ENCODE results near the gene FOXP1. TPM values are rescaled to one million over a fixed set of nuclear protein-coding genes. Genes with fewer than 3 reads are reported as not detected.

The FOXP1 gene
- total RNA-seq, 1 donor from 2014 or later: 128 TPM

DNA sequence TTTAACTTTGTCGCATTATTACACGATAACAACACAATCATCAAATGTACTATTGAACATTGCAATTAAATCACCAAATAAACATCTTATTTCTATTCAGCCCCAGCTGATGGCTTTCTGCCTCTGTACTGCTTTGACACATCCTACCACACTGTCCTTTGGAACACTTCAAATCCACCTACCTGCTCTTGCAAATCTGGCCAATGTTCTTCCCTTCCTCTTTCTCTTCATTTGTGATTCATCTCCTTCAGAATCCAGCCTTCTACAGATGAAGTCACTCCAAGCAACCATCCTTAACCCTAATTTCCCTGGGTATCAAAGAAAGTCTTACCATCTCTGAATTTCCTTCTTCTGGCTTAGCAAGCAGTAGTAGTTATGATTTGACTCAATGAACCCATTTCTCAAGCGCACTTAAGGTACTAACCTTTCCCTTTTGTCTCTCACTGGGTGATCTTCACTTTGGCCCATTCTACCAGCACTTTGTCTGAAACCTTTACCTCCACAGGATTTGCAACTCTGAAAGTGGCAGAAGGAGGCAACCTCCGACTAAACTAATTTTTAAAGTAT lies 502.9 kb downstream of the FOXP1 start:
- no peaks in the 10 kb centered on the region for H3K36me3 ChIP-seq
- intact Hi-C loops (cut with DNase I): no loop called here
- H3K4me3 ChIP-seq: no peak overlapping the region
- no peaks in the 10 kb centered on the region for H3K27me3 ChIP-seq
- no peak for DNase-seq (ENCODE audit: extremely low spot score in 2 of 2)
- no peaks in the 10 kb centered on the region for H3K9me3 ChIP-seq
- no peak overlapping the region for H3K27ac ChIP-seq
- peaks cover 33% of the 10 kb centered on the region for H3K4me1 ChIP-seq
- TF ChIP-seq POLR2A (IDR thresholded peaks at IDR 0.05) (no peak), POLR2AphosphoS5 (IDR thresholded peaks at IDR 0.05; ENCODE audit: insufficient read depth in 1 of 2, low read depth in 1 of 2) (no peak)
- TF ChIP-seq, protein P1, sequence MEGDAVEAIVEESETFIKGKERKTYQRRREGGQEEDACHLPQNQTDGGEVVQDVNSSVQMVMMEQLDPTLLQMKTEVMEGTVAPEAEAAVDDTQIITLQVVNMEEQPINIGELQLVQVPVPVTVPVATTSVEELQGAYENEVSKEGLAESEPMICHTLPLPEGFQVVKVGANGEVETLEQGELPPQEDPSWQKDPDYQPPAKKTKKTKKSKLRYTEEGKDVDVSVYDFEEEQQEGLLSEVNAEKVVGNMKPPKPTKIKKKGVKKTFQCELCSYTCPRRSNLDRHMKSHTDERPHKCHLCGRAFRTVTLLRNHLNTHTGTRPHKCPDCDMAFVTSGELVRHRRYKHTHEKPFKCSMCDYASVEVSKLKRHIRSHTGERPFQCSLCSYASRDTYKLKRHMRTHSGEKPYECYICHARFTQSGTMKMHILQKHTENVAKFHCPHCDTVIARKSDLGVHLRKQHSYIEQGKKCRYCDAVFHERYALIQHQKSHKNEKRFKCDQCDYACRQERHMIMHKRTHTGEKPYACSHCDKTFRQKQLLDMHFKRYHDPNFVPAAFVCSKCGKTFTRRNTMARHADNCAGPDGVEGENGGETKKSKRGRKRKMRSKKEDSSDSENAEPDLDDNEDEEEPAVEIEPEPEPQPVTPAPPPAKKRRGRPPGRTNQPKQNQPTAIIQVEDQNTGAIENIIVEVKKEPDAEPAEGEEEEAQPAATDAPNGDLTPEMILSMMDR (IDR thresholded peaks at IDR 0.05): no peak

DNA sequence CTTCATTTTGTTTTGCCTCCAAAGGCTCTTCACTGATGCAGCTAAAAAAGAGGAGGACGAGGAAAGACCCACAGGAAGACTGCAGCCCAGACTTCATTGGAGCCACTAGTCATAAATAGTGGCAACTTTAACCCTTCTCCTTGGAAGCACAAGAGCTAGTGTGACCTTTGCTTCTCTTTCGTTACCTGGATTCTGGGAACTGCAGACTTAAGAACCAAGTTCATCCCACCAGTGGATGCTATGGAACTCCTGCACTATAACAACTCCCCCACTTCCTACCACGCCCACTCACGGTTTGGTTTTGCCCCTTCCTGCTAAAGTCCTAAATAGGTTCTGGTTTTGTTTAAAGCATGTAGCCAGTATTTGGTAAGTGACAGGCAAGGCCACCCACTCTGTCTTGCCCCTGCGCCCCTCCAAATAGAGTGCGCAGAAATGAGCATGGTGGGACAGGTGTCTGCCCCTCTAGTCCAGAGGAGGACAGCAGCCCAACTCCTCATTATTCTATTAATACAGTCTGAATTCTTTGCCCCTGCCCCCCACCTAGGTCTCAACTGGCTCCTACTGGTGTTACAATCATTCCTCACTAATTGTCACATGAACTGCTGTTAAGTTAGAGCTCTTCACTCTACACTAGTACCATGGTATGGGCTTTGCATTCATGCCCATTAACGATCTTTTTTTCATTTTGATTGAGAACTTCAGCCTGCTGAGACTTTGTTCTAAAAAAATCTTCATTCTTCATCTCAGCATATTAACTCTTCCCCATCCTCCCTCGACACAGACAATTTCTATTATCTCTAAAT lies 504.6 kb downstream of the FOXP1 start:
- H3K4me1 ChIP-seq: peaks cover 33% of the 10 kb centered on the region
- no peaks in the 10 kb centered on the region for H3K27me3 ChIP-seq
- no peak for DNase-seq (ENCODE audit: extremely low spot score in 2 of 2)
- TF ChIP-seq, protein P1 (IDR thresholded peaks at IDR 0.05): no peak
- TF ChIP-seq POLR2A (IDR thresholded peaks at IDR 0.05): no peak
- TF ChIP-seq POLR2AphosphoS5 (IDR thresholded peaks at IDR 0.05; ENCODE audit: insufficient read depth in 1 of 2, low read depth in 1 of 2): no peak
- no peak overlapping the region for H3K27ac ChIP-seq
- H3K36me3 ChIP-seq: no peaks in the 10 kb centered on the region
- intact Hi-C loops (cut with DNase I): no loop called here
- no peak overlapping the region for H3K4me3 ChIP-seq
- no peaks in the 10 kb centered on the region for H3K9me3 ChIP-seq

DNA sequence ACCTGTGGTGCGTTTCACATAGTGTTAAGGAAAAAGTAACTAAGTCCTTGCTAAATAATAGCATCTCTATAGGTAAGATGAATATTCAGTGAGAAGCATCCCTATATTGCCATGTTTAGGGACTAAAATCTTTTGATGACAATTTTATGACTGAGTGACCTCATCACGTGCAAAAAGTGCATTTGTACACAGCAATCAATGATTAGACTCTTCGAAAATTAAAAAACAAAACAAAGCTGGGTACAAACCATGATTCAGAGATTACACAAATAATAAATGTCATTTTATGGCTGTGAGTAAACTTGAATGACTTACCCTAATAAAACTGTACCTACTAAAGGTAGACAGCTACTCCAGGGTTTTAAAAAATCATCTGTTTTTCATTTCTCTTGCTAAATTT lies 505.3 kb downstream of the FOXP1 start:
- Histone ChIP-seq H3K9me3 (no peaks in the 10 kb centered on the region), H3K27ac (no peak overlapping the region), H3K4me1 (peaks cover 38% of the 10 kb centered on the region), H3K36me3 (no peaks in the 10 kb centered on the region), H3K27me3 (no peaks in the 10 kb centered on the region), H3K4me3 (no peak overlapping the region)
- DNase-seq (ENCODE audit: extremely low spot score in 2 of 2): no peak
- TF ChIP-seq, protein P1 (IDR thresholded peaks at IDR 0.05): no peak
- TF ChIP-seq POLR2A (IDR thresholded peaks at IDR 0.05) (no peak), POLR2AphosphoS5 (IDR thresholded peaks at IDR 0.05; ENCODE audit: insufficient read depth in 1 of 2, low read depth in 1 of 2) (no peak)
- intact Hi-C loops (cut with DNase I): no loop called here

DNA sequence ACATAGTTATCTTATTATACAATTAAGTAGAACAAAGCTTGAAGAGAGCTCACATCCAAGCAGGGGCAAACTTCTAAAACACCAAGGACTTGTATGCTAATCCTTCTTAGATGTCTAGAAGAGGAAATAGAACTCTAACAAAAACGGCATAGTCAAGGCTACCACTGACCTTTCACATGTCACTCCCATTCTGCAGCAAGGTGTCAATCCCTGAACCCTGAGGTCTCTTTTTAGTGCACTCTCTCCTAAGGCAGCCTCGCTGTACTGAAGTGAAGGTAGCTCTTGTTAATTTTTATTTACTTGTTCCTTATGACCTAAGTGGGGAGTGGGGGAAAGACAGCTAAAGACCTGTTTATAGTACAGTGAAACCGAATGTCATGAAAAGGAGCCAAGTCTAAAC lies 506.5 kb downstream of the FOXP1 start:
- no peak for TF ChIP-seq POLR2AphosphoS5 (IDR thresholded peaks at IDR 0.05; ENCODE audit: insufficient read depth in 1 of 2, low read depth in 1 of 2)
- no peak for TF ChIP-seq POLR2A (IDR thresholded peaks at IDR 0.05)
- TF ChIP-seq, protein P1 (IDR thresholded peaks at IDR 0.05): no peak
- DNase-seq (ENCODE audit: extremely low spot score in 2 of 2): no peak
- H3K36me3 ChIP-seq: no peaks in the 10 kb centered on the region
- H3K27ac ChIP-seq: no peak overlapping the region
- intact Hi-C loops (cut with DNase I): no loop called here
- no peaks in the 10 kb centered on the region for H3K9me3 ChIP-seq
- no peak overlapping the region for H3K4me3 ChIP-seq
- peaks cover 49% of the 10 kb centered on the region for H3K4me1 ChIP-seq
- no peaks in the 10 kb centered on the region for H3K27me3 ChIP-seq
